Colonic mucosa (tissue), 4 donors: ENCODE data around the gene VMO1. TPM values are rescaled to one million over a fixed set of nuclear protein-coding genes. Genes with fewer than 3 reads are reported as not detected.
A peak's percentile ranks its signal among the peaks of the same experiment; 100 is the strongest.

Source experiments
- DNase-seq: peaks from one replicate; pipeline ENCODE4 v3.0.0-alpha.2; 2020
- H3K27ac ChIP-seq: fragments of 200-600 bp; one replicate; pipeline ENCODE4 v1.8.0; 2021
- H3K27me3 ChIP-seq: fragments of 200-600 bp; one replicate; pipeline ENCODE4 v1.8.0; 2021
- H3K36me3 ChIP-seq: fragments of 200-600 bp; one replicate; pipeline ENCODE4 v1.8.0; 2021
- H3K4me1 ChIP-seq: fragments of 200-600 bp; one replicate; pipeline ENCODE4 v1.8.0; 2021; ENCODE audit warnings: mild to moderate bottlenecking
- H3K4me3 ChIP-seq: fragments of 200-600 bp; one replicate; pipeline ENCODE4 v1.8.0; 2021
- H3K9ac ChIP-seq, 2 donors: one replicate each; pipeline ENCODE4 v1.7.0; 2013; ENCODE audit warnings: control low read depth in 2 of 2, low read depth in 2 of 2, low read length in 2 of 2
- H3K9me3 ChIP-seq: fragments of 200-600 bp; one replicate; pipeline ENCODE4 v1.8.0; 2021
- CTCF ChIP-seq: fragments of 200-600 bp; IDR thresholded peaks from one replicate; pipeline ENCODE4 v1.8.0; 2022; ENCODE audit warnings: antibody characterized with exemption, mild to moderate bottlenecking
- intact Hi-C: fragments of 100-400 bp; cut with DNase I; formaldehyde crosslinking; loops from one replicate; pipeline ENCODE4 v1.14.1; 2022
- total RNA-seq, 2 donors: library from RNA; stranded (reverse); fragmentation: NEBNext Ultra II Directional in 1 of 2; extraction: Animal tissue kit (Norgen Biotek cat#: 25700) in 1 of 2; gene quantifications; one replicate each; pipeline ENCODE4 v1.2.1, GENCODE V29; 2021
- donor health status: healthy.
- donor health status: DM: no; HTN: no; CAD: no.
- donor health status: DM: no; HTN: no; CAD: no.

VMO1 gene
- total RNA-seq, 2 donors from 2014 or later = 0.91 to 2.0 TPM

GRCh38 chr17:4771519-4772234 is 14.5 kb downstream of the VMO1 start, which contains the start of gene TM4SF5:
TSS of gene TM4SF5 (plus strand) at chr17:4771886. CDS start at chr17:4771923, 37 bp downstream.
- H3K27me3 ChIP-seq = no peaks in the 10 kb centered on the region
- no peak within 1 kb of the TSS for H3K4me3 ChIP-seq
- H3K9ac ChIP-seq = peak within 1 kb of the TSS in 1 of 2 donors; percentile 81
- peak within 1 kb of the TSS; percentile 71 for H3K27ac ChIP-seq
- H3K9me3 ChIP-seq = no peaks in the 10 kb centered on the region
- TF ChIP-seq CTCF = no peak
- no peaks in the 10 kb centered on the region for H3K4me1 ChIP-seq
- intact Hi-C loops = no loop called here
- H3K36me3 ChIP-seq = no peaks in the 10 kb centered on the region
- DNase-seq = peak; percentile 92

DNA sequence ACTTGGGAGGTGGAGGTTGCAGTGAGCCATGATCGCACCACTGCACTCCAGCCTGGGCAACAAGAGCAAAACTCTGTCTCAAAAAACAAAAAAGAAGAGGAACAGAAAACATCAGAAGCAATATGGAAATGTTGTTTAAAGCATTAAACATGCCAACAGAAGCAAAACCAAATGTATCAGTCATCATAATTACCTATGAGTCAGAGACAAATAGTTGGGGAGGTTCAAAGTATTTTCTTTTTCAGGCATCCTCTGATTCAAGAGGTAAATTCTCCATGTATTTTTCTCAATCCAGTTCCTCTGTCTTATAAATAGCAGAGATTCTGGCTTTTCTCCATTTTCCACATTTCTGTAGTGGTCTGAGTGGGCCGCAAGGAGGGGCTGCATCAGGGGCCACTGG is 16.5 kb downstream of the VMO1 start:
- H3K27ac ChIP-seq = no peak overlapping the region
- H3K9me3 ChIP-seq = no peaks in the 10 kb centered on the region
- no peaks in the 10 kb centered on the region for H3K27me3 ChIP-seq
- no peak for TF ChIP-seq CTCF
- H3K4me1 ChIP-seq = no peaks in the 10 kb centered on the region
- no peak overlapping the region for H3K9ac ChIP-seq
- H3K36me3 ChIP-seq = no peaks in the 10 kb centered on the region
- no peak overlapping the region for H3K4me3 ChIP-seq
- intact Hi-C loops = no loop called here
- DNase-seq = no peak

- Histone ChIP-seq H3K9ac (no peak overlapping the region), H3K9me3 (no peaks in the 10 kb centered on the region), H3K36me3 (no peaks in the 10 kb centered on the region), H3K4me1 (no peaks in the 10 kb centered on the region), H3K27me3 (no peaks in the 10 kb centered on the region), H3K4me3 (no peak overlapping the region), H3K27ac (no peak overlapping the region)
- TF ChIP-seq CTCF = no peak
- no peak for DNase-seq
- intact Hi-C loops = no loop called here
These were observed 17.9 kb downstream of the VMO1 start for GRCh38 chr17:4768298-4768697.

- Histone ChIP-seq H3K4me3 (no peak overlapping the region), H3K27ac (no peak overlapping the region), H3K4me1 (no peaks in the 10 kb centered on the region), H3K36me3 (no peaks in the 10 kb centered on the region), H3K9ac (no peak overlapping the region), H3K9me3 (no peaks in the 10 kb centered on the region), H3K27me3 (no peaks in the 10 kb centered on the region)
- TF ChIP-seq CTCF = no peak
- intact Hi-C loops = no loop called here
- no peak for DNase-seq
These were observed 19.4 kb downstream of the VMO1 start for GRCh38 chr17:4766723-4767122.

DNA sequence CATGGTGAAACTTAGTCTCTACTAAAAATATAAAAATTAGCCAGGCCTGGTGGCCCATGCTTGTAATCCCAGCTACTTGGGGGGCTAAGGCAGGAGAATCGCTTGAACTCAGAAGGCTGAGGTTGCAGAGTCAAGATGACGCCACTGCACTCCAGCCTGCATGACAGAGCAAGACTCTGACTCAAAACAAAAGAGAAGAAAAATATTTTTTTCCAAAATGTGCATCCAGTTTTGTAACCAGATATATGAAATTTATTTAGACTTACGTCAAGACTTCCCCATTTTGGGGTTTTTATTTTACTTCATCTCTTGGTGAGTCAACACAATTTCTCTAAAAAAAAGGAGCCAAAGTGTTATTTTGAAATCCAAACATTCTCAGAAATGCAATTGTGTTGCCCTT is 20.0 kb downstream of the VMO1 start:
- Histone ChIP-seq H3K9me3 (no peaks in the 10 kb centered on the region), H3K27me3 (no peaks in the 10 kb centered on the region), H3K4me1 (no peaks in the 10 kb centered on the region), H3K36me3 (no peaks in the 10 kb centered on the region), H3K27ac (no peak overlapping the region), H3K9ac (no peak overlapping the region), H3K4me3 (no peak overlapping the region)
- DNase-seq = no peak
- TF ChIP-seq CTCF = no peak
- intact Hi-C loops = no loop called here
